CD4-positive, alpha-beta T cell (primary cell): ENCODE results near the gene HIC1. TPM values are rescaled to one million over a fixed set of nuclear protein-coding genes. Genes with fewer than 3 reads are reported as not detected.

Experiments
- ATAC-seq: fragments of 200-7000 bp; cut with Tn5 transposase; one replicate; pipeline ENCODE4 v1.10.0; 2022; ENCODE audit warnings: mild to moderate bottlenecking; ENCODE audit not compliant: poor library complexity
- CTCF ChIA-PET: fragments of 350-600 bp; sonication (Branson Sonifier 250); formaldehyde crosslinking; loops from one replicate; lab custom pipeline; 2021; ENCODE audit warnings: antibody characterized with exemption, inconsistent platforms; lab: Charles Lee
- POLR2A ChIA-PET: fragments of 350-600 bp; sonication (Branson Sonifier 250); formaldehyde crosslinking; loops from one replicate; lab custom pipeline; 2021; ENCODE audit warnings: antibody characterized with exemption, inconsistent platforms; lab: Charles Lee
- DNase-seq, 14 experiments: peaks; one replicate each; pipeline ENCODE4 v3.0.0-alpha.2; 2013 to 2020; ENCODE audit warnings: mixed read lengths in 2 of 14
- H3K27ac ChIP-seq, 2 donors: one replicate each; pipeline versions ENCODE4 v1.5.1 to v1.7.0; 2013; ENCODE audit warnings: low read length in 2 of 2, low read depth in 1 of 2, mild to moderate bottlenecking in 1 of 2
- H3K27me3 ChIP-seq, 2 experiments: 1 replicate in 1 of 2; 2 replicates in 1 of 2; pipeline versions ENCODE4 v1.6.1 to v1.7.0; 2013; ENCODE audit warnings: low read length in 2 of 2, control low read depth in 1 of 2, mild to moderate bottlenecking in 1 of 2, moderate library complexity in 1 of 2; ENCODE audit not compliant: insufficient read depth in 2 of 2, control insufficient read depth in 1 of 2
- H3K36me3 ChIP-seq: one replicate; pipeline ENCODE4 v1.6.1; 2013; ENCODE audit warnings: low read length, control low read depth; ENCODE audit not compliant: insufficient read depth
- H3K4me1 ChIP-seq: one replicate; pipeline ENCODE4 v1.6.1; 2013; ENCODE audit warnings: low read length, control low read depth; ENCODE audit not compliant: insufficient read depth
- H3K4me3 ChIP-seq: one replicate; pipeline ENCODE4 v1.5.1; 2013; ENCODE audit warnings: mild to moderate bottlenecking, low read length, moderate library complexity
- H3K9me3 ChIP-seq, 2 experiments: 1 replicate in 1 of 2; 2 replicates in 1 of 2; pipeline versions ENCODE4 v1.6.1 to v1.7.0; 2013; ENCODE audit warnings: low read length in 2 of 2, mild to moderate bottlenecking in 2 of 2, control low read depth in 1 of 2, moderate library complexity in 1 of 2; ENCODE audit not compliant: control insufficient read depth in 1 of 2, insufficient read depth in 1 of 2
- H3K27ac Mint-ChIP-seq: one replicate; pipeline ENCODE4 v1.8.0; 2020; ENCODE audit warnings: mixed read lengths
- H3K27me3 Mint-ChIP-seq: one replicate; pipeline ENCODE4 v1.8.0; 2021; ENCODE audit warnings: mixed read lengths
- H3K36me3 Mint-ChIP-seq: one replicate; pipeline ENCODE4 v1.8.0; 2021; ENCODE audit warnings: low read depth, mixed read lengths
- H3K4me1 Mint-ChIP-seq: one replicate; pipeline ENCODE4 v1.8.0; 2021; ENCODE audit warnings: low read depth, mixed read lengths
- H3K4me3 Mint-ChIP-seq: one replicate; pipeline ENCODE4 v1.8.0; 2020; ENCODE audit warnings: mild to moderate bottlenecking, mixed read lengths
- H3K9me3 Mint-ChIP-seq: one replicate; pipeline ENCODE4 v1.8.0; 2020; ENCODE audit warnings: mixed read lengths
- intact Hi-C, 2 experiments: fragments of 100-400 bp; cut with DNase I in 1 of 2; cut with micrococcal nuclease in 1 of 2; formaldehyde crosslinking; loops; one replicate each; pipeline versions ENCODE4 v1.15.1 to v1.9.0; 2023 to 2025; cut with DNase I, micrococcal nuclease
- total RNA-seq, 174 experiments: library from RNA in 2 of 174; stranded (reverse) in 2 of 174; gene quantifications; one replicate each; pipeline ENCODE4 v1.2.3 and lab custom pipeline; 2021 to 2026
- TF ChIP-seq, protein P1 (sequence below): fragments of 200-600 bp; IDR thresholded peaks from one replicate; pipeline ENCODE4 v1.8.0; 2022; ENCODE audit warnings: antibody characterized with exemption, mild to moderate bottlenecking

The HIC1 gene
- total RNA-seq, 2 experiments from 2014 or later, result 2.4 to 3.0 TPM

GRCh38 chr17:2042933-2043332, 12.0 kb upstream of the HIC1 start:
- peak overlapping the region; percentile 73 for H3K4me3 ChIP-seq

DNA sequence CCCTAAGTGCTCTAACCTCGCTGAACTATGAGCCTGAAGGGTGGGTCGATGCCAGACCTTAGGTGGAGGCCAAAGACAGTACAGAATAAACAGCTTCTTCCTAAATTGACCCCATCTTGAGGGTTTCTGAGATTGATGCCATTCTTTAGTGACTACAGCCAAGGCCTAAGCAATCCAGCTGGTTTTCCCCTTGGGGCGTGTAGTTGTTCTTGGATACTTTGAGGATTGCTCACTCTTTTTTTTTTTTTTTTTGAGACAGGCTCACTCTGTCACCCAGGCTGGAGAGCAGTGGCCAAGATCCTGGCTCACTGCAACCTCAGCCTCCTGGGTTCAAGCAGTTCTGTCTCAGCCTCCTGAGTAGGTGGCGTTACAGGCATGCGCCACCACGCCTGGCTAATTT, 11.1 kb upstream of the HIC1 start:
- Mint-ChIP-seq H3K27ac (peak overlapping the region; percentile 86), H3K9me3 (no peaks in the 10 kb centered on the region), H3K27me3 (no peaks in the 10 kb centered on the region), H3K4me3 (peak overlapping the region; percentile 92), H3K4me1 (peaks cover 21% of the 10 kb centered on the region), H3K36me3 (peaks cover 26% of the 10 kb centered on the region)
- no peaks in the 10 kb centered on the region for H3K9me3 ChIP-seq
- peaks cover 31% of the 10 kb centered on the region for H3K36me3 ChIP-seq
- H3K27ac ChIP-seq, result no peak overlapping the region
- H3K27me3 ChIP-seq, result peaks cover 3% of the 10 kb centered on the region in 2 experiments
- intact Hi-C loops, result loop anchor here (5.0 to 10.0 kb wide), 7 partner anchors 136 to 479 kb away; partner anchors contain the start of genes MNT (in 1 of the 2), PITPNA (in 1 of the 2), PRPF8 (in 1 of the 2) and SMYD4 (in 1 of the 2)
- DNase-seq (no peak), ATAC-seq (no peak)
- no peak overlapping the region for H3K4me3 ChIP-seq
- TF ChIP-seq, protein P1, sequence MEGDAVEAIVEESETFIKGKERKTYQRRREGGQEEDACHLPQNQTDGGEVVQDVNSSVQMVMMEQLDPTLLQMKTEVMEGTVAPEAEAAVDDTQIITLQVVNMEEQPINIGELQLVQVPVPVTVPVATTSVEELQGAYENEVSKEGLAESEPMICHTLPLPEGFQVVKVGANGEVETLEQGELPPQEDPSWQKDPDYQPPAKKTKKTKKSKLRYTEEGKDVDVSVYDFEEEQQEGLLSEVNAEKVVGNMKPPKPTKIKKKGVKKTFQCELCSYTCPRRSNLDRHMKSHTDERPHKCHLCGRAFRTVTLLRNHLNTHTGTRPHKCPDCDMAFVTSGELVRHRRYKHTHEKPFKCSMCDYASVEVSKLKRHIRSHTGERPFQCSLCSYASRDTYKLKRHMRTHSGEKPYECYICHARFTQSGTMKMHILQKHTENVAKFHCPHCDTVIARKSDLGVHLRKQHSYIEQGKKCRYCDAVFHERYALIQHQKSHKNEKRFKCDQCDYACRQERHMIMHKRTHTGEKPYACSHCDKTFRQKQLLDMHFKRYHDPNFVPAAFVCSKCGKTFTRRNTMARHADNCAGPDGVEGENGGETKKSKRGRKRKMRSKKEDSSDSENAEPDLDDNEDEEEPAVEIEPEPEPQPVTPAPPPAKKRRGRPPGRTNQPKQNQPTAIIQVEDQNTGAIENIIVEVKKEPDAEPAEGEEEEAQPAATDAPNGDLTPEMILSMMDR, result no peak
- ChIA-PET POLR2A (interaction anchor here (1.0 kb wide), 1 partner anchor 11 kb away, joined by 4 read pairs; the partner anchor contains the start of gene HIC1), CTCF (no interaction called here)
- H3K4me1 ChIP-seq, result peaks cover 33% of the 10 kb centered on the region

More at GRCh38 chr17:2042933-2043332, 12.0 kb upstream of the HIC1 start:
- Mint-ChIP-seq H3K36me3 (peaks cover 35% of the 10 kb centered on the region), H3K27ac (peak overlapping the region; percentile 86), H3K9me3 (no peaks in the 10 kb centered on the region), H3K27me3 (no peaks in the 10 kb centered on the region), H3K4me1 (peaks cover 18% of the 10 kb centered on the region), H3K4me3 (peak overlapping the region; percentile 92)
- ATAC-seq (no peak), DNase-seq (peak in 1 of 14 experiments; percentile 32)
- Histone ChIP-seq H3K27ac (peak overlapping the region; percentile 83 to 88), H3K9me3 (no peaks in the 10 kb centered on the region), H3K36me3 (peaks cover 35% of the 10 kb centered on the region), H3K4me1 (peaks cover 29% of the 10 kb centered on the region), H3K27me3 (no peaks in the 10 kb centered on the region)
- intact Hi-C loops, result loop anchor here (1.0 to 10.0 kb wide), 8 partner anchors 136 to 478 kb away; partner anchors contain the start of genes MNT (in 1 of the 2), PITPNA (in 1 of the 2), PRPF8 (in 1 of the 2) and SMYD4 (in 1 of the 2)
- CTCF ChIA-PET, result interaction anchor here (2.1 kb wide), 1 partner anchor 12 kb away, joined by 6 read pairs; the partner anchor contains the start of gene HIC1
- POLR2A ChIA-PET, result no interaction called here
- TF ChIP-seq, protein P1, result no peak

GRCh38 chr17:2044263-2044894, 10.5 kb upstream of the HIC1 start:
- ChIA-PET CTCF (no interaction called here), POLR2A (interaction anchor here (1.0 kb wide), 2 partner anchors 10 to 215 kb away, joined by 3 to 4 read pairs; partner anchors contain the start of genes HIC1, RPA1 and SMYD4)
- H3K27me3 ChIP-seq, result peaks cover 3 to 9% of the 10 kb centered on the region in 2 experiments
- DNase-seq (peak in 1 of 14 experiments; percentile 21), ATAC-seq (no peak)
- no peaks in the 10 kb centered on the region for H3K9me3 ChIP-seq
- intact Hi-C loops, result loop anchor here (5.0 to 10.0 kb wide), 7 partner anchors 137 to 480 kb away; partner anchors contain the start of genes MNT (in 1 of the 2), PITPNA (in 1 of the 2), PRPF8 (in 1 of the 2) and SMYD4 (in 1 of the 2)
- H3K27ac ChIP-seq, result no peak overlapping the region
- Mint-ChIP-seq H3K36me3 (peaks cover 25% of the 10 kb centered on the region), H3K9me3 (no peaks in the 10 kb centered on the region), H3K27ac (no peak overlapping the region), H3K4me3 (peak overlapping the region; percentile 64), H3K4me1 (peaks cover 27% of the 10 kb centered on the region), H3K27me3 (peaks cover 3% of the 10 kb centered on the region)
- peaks cover 31% of the 10 kb centered on the region for H3K36me3 ChIP-seq
- peaks cover 39% of the 10 kb centered on the region for H3K4me1 ChIP-seq
- TF ChIP-seq, protein P1, result no peak
- H3K4me3 ChIP-seq, result no peak overlapping the region
